Gastrocnemius medialis (tissue), 4 donors: Measurements from ENCODE around the gene SULF2. TPM values are rescaled to one million over a fixed set of nuclear protein-coding genes. Genes with fewer than 3 reads are reported as not detected.

Experiments
- ATAC-seq, 2 donors: fragments of 150-250 bp; one replicate each; pipeline ENCODE4 v1.9.1; 2016
- DNase-seq, 2 donors: peaks; one replicate each; pipeline ENCODE4 v3.0.0-alpha.2; 2019
- H3K27ac ChIP-seq, 4 donors: fragments of 200-600 bp; sonication (generic); 1 replicate in 1 of 4; 2 replicates in 3 of 4; pipeline ENCODE4 v1.5.1; 2016 to 2018; ENCODE audit warnings: mild to moderate bottlenecking in 2 of 4, moderate library complexity in 1 of 4
- H3K27me3 ChIP-seq, 3 donors: fragments of 200-600 bp; sonication (generic) in 2 of 3; 1 replicate in 1 of 3; 2 replicates in 2 of 3; pipeline versions ENCODE4 v1.5.1 to v1.6.0; 2016 to 2019; ENCODE audit warnings: mild to moderate bottlenecking in 1 of 3, moderate library complexity in 1 of 3
- H3K36me3 ChIP-seq, 2 donors: fragments of 200-600 bp; sonication (generic) in 1 of 2; one replicate each; pipeline ENCODE4 v1.5.1; 2017 to 2018
- H3K4me1 ChIP-seq, 2 donors: fragments of 200-600 bp; sonication (generic) in 1 of 2; one replicate each; pipeline ENCODE4 v1.5.1; 2016 to 2017; ENCODE audit warnings: mild to moderate bottlenecking in 2 of 2
- H3K4me3 ChIP-seq, 4 donors: fragments of 200-600 bp; sonication (generic) in 3 of 4; 1 replicate in 1 of 4; 2 replicates in 3 of 4; pipeline ENCODE4 v1.5.1; 2016 to 2019; ENCODE audit warnings: mild to moderate bottlenecking in 2 of 4
- H3K9me3 ChIP-seq, 3 donors: fragments of 200-600 bp; sonication (generic) in 2 of 3; 1 replicate in 1 of 3; 2 replicates in 2 of 3; pipeline ENCODE4 v1.5.1; 2016 to 2019
- POLR2A ChIP-seq, 2 donors: fragments of 450-650 bp; IDR thresholded peaks; one replicate each; pipeline ENCODE4 v1.6.1; 2017; ENCODE audit warnings: antibody characterized with exemption in 2 of 2, mild to moderate bottlenecking in 2 of 2, moderate library complexity in 2 of 2
- in situ Hi-C, 4 donors: fragments of 200-750 bp; cut with MboI; loops; one replicate each; pipeline versions ENCODE4 v1.15.0 to v1.8.0; 2017; ENCODE audit warnings: low sequenced_read_pairs in 4 of 4
- intact Hi-C: fragments of 100-400 bp; cut with DNase I; formaldehyde crosslinking; loops from one replicate; pipeline ENCODE4 v1.15.1; 2023; ENCODE audit warnings: low total_unique reads
- total RNA-seq, 4 donors: library from RNA; depleted of rRNA; stranded (reverse); fragments of >200 nt; gene quantifications; one replicate each; pipeline versions ENCODE4 v1.1.0 to v1.2.3, GENCODE V29; 2016
- TF ChIP-seq, protein P1 (sequence below), 5 experiments: fragments of 450-650 bp in 3 of 5; fragments of 200-600 bp in 2 of 5; sonication (generic) in 2 of 5; IDR thresholded peaks in 4 of 5; conservative IDR thresholded peaks in 1 of 5; 1 replicate in 4 of 5; 2 replicates in 1 of 5; pipeline ENCODE4 v1.5.1; 2016 to 2019; ENCODE audit warnings: antibody characterized with exemption in 5 of 5, mild to moderate bottlenecking in 3 of 5, moderate library complexity in 3 of 5

The SULF2 gene
- total RNA-seq, 4 donors from 2014 or later: 9.8 to 18.8 (median 16.8) TPM

DNA sequence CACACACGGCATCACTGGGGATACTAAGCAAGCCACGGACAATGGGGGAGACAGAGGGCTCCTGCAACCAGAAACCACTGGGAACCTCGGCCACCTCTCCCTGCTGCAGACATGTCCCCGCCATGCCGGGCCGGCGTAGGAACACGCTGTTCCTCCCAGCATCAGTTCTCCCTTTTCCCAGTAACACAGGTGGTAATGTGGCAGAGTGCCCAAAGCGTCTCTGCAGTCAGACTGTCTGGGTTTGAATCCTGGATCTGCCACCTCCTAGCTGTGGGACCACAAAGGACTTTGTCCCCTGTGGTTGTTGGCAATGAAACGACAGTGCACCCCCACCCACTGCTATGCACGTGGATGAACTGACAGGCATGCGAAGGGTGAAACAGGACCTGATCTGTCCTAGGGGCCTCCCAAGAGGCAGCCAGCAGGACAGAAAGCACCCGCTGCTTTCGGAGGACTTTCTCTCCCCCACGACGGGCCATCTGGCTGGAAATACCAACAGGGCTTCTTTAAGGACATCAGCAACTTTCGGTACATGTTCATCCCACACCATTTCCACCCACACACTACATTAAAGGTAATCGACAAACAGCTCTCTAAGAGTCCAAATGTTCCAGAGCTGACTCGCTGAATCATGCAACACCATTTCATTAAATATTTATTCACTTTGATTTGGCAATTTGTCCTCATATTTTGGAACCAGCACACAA, 74.1 kb downstream of the SULF2 start:
- H3K27me3 ChIP-seq: peaks cover 0 to 4% (median 0%) of the 10 kb centered on the region in 3 donors
- no peak overlapping the region for H3K4me3 ChIP-seq
- in situ Hi-C loops (no loop called here), intact Hi-C loops (no loop called here)
- no peaks in the 10 kb centered on the region for H3K4me1 ChIP-seq
- H3K9me3 ChIP-seq: no peaks in the 10 kb centered on the region
- TF ChIP-seq, protein P1, sequence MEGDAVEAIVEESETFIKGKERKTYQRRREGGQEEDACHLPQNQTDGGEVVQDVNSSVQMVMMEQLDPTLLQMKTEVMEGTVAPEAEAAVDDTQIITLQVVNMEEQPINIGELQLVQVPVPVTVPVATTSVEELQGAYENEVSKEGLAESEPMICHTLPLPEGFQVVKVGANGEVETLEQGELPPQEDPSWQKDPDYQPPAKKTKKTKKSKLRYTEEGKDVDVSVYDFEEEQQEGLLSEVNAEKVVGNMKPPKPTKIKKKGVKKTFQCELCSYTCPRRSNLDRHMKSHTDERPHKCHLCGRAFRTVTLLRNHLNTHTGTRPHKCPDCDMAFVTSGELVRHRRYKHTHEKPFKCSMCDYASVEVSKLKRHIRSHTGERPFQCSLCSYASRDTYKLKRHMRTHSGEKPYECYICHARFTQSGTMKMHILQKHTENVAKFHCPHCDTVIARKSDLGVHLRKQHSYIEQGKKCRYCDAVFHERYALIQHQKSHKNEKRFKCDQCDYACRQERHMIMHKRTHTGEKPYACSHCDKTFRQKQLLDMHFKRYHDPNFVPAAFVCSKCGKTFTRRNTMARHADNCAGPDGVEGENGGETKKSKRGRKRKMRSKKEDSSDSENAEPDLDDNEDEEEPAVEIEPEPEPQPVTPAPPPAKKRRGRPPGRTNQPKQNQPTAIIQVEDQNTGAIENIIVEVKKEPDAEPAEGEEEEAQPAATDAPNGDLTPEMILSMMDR (IDR thresholded peaks at IDR 0.05 in 4 of 5, conservative IDR thresholded peaks at IDR 0.05 in 1 of 5): no peak
- TF ChIP-seq POLR2A (IDR thresholded peaks at IDR 0.05): no peak
- no peak for DNase-seq
- H3K27ac ChIP-seq: no peak overlapping the region
- ATAC-seq: no peak
- no peaks in the 10 kb centered on the region for H3K36me3 ChIP-seq

DNA sequence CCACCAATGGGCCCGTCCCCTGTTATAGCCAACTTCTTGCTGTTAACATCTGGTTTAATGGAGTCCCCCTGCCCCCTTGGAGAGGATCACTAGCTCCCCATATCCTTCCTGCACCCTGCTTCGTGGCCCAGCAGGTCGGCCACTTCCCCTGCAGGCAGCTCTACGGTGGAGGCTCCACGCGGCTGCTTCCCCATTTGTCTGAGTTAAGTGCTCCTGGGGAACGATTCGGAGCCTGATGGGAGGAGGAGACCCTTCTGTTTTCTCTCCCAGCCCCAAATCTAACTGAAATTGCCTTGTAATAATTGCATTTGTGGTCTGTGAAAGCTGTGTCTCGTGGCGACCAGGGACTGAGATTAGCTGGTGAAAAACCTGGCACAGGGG, 74.6 kb downstream of the SULF2 start:
- TF ChIP-seq, protein P1 (IDR thresholded peaks at IDR 0.05 in 4 of 5, conservative IDR thresholded peaks at IDR 0.05 in 1 of 5): no peak
- TF ChIP-seq POLR2A (IDR thresholded peaks at IDR 0.05): no peak
- no peaks in the 10 kb centered on the region for H3K9me3 ChIP-seq
- peaks cover 0 to 4% (median 0%) of the 10 kb centered on the region in 3 donors for H3K27me3 ChIP-seq
- no peaks in the 10 kb centered on the region for H3K4me1 ChIP-seq
- H3K27ac ChIP-seq: no peak overlapping the region
- H3K36me3 ChIP-seq: no peaks in the 10 kb centered on the region
- DNase-seq (no peak), ATAC-seq (no peak)
- intact Hi-C loops: no loop called here
- in situ Hi-C loops: no loop called here
- H3K4me3 ChIP-seq: no peak overlapping the region

DNA sequence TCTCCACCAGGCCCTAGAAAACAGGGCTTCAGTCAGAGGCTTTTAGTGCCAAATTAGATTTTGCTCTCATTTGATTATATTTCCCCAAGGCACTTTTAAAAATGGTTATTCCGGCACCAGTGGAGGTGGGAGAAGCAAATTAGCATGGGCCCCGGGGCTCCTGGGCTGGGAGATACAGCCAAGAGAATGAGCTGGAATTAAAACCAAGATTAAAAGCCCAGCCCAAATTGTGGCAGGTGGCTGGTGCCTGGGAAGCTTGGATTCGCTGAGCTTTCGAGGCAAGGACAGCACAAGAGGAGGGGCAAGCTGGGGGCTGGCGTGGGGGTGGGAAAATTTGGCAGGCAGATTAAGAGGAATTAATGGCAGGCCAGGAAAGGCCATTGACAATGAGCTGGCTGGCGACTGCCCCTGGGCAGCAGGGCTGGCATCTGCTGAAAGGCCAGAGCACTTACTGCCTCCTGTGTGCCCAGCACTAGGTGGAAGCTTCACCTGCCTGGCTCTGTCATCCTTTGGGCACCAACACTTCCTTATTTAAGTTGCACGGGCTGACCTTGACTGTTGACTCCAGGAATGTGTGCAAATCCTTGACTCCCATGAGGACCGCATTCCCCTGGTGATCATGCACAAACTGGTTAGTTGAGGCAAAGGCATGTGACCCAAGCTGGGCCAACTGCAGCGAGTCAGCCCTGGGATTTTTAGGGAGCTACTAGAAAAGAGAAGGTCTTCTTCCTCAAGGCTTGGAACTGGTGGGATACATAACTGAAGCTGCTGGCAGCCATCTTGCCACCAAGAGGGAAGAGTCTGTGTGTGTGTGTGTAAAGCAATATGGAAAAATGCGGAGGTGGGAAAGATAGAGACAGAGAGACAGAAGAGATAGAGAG, 76.1 kb downstream of the SULF2 start:
- peaks cover 0 to 4% (median 0%) of the 10 kb centered on the region in 3 donors for H3K27me3 ChIP-seq
- peaks cover 0 to 6% of the 10 kb centered on the region in 2 donors for H3K4me1 ChIP-seq
- DNase-seq (no peak), ATAC-seq (no peak)
- no peaks in the 10 kb centered on the region for H3K36me3 ChIP-seq
- in situ Hi-C loops (no loop called here), intact Hi-C loops (no loop called here)
- no peak for TF ChIP-seq POLR2A (IDR thresholded peaks at IDR 0.05)
- TF ChIP-seq, protein P1 (IDR thresholded peaks at IDR 0.05 in 4 of 5, conservative IDR thresholded peaks at IDR 0.05 in 1 of 5): no peak
- no peak overlapping the region for H3K4me3 ChIP-seq
- no peak overlapping the region for H3K27ac ChIP-seq
- no peaks in the 10 kb centered on the region for H3K9me3 ChIP-seq

DNA sequence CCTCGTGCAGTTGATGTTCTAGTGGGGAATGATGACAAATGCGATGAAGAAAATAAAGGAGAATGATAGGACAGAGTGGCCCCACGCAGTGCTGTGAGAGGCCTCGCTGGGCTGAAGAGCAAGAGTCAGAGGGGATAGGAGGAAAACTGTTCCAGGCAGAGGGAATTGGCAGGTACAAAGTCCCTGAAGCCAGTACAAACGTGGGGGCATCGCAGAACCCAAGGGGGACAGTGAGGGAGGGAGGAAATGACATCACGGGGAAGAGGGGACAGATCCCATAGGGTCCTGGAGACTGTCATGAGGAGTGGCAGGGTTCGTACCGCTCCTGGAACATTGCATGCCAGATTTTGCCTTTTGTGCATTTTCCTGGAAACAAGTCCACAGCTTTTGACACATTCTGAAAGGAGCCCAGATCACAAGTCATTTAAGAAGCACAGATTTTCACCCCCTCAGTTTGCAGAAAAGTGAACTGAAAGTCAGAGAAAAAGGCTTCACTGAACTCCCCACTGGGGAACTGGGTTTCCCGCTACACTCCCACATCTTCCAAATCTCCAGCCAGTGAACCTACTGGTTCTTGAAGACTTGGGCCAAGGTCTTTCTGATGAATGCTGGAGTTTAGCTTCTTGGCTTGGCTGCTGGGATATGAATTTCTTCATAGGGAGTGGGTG, 77.0 kb downstream of the SULF2 start:
- in situ Hi-C loops: no loop called here
- DNase-seq (no peak), ATAC-seq (no peak)
- TF ChIP-seq, protein P1 (IDR thresholded peaks at IDR 0.05 in 4 of 5, conservative IDR thresholded peaks at IDR 0.05 in 1 of 5): no peak
- TF ChIP-seq POLR2A (IDR thresholded peaks at IDR 0.05): no peak
- H3K9me3 ChIP-seq: no peaks in the 10 kb centered on the region
- peaks cover 0 to 4% (median 0%) of the 10 kb centered on the region in 3 donors for H3K27me3 ChIP-seq
- H3K27ac ChIP-seq: no peak overlapping the region
- H3K4me1 ChIP-seq: peaks cover 0 to 6% of the 10 kb centered on the region in 2 donors
- H3K4me3 ChIP-seq: no peak overlapping the region
- H3K36me3 ChIP-seq: no peaks in the 10 kb centered on the region
- intact Hi-C loops: no loop called here
